Aorta (tissue), 5 donors: Measurements from ENCODE around the gene ZBTB7C. TPM values are rescaled to one million over a fixed set of nuclear protein-coding genes. Genes with fewer than 3 reads are reported as not detected.
A peak's percentile ranks its signal among the peaks of the same experiment; 100 is the strongest.

ENCODE experiments used
- ATAC-seq: fragments of 200-7000 bp; cut with Tn5 transposase; one replicate; pipeline ENCODE4 v1.9.1; 2022; ENCODE audit warnings: moderate library complexity; ENCODE audit not compliant: low FRiP score
- DNase-seq, 2 donors: peaks; one replicate each; pipeline ENCODE4 v3.0.0-alpha.2; 2020
- H3K27ac ChIP-seq, 2 donors: one replicate each; pipeline ENCODE4 v1.5.1; 2013; ENCODE audit warnings: low read length in 2 of 2, mild to moderate bottlenecking in 2 of 2, moderate library complexity in 2 of 2, control low read depth in 1 of 2, inconsistent platforms in 1 of 2, low read depth in 1 of 2
- H3K27me3 ChIP-seq, 2 donors: one replicate each; pipeline ENCODE4 v1.6.1; 2013; ENCODE audit warnings: control low read depth in 1 of 2, low read length in 1 of 2, mild to moderate bottlenecking in 1 of 2, moderate library complexity in 1 of 2; ENCODE audit not compliant: insufficient read depth in 2 of 2, control insufficient read depth in 1 of 2
- H3K36me3 ChIP-seq, 2 donors: one replicate each; pipeline ENCODE4 v1.6.1; 2013; ENCODE audit warnings: control low read depth in 1 of 2, low read length in 1 of 2, mild to moderate bottlenecking in 1 of 2; ENCODE audit not compliant: insufficient read depth in 2 of 2, control insufficient read depth in 1 of 2
- H3K4me1 ChIP-seq, 2 donors: one replicate each; pipeline ENCODE4 v1.6.1; 2013; ENCODE audit warnings: low read length in 2 of 2, control low read depth in 1 of 2, mild to moderate bottlenecking in 1 of 2, moderate library complexity in 1 of 2; ENCODE audit not compliant: insufficient read depth in 2 of 2, control insufficient read depth in 1 of 2
- H3K4me3 ChIP-seq, 2 donors: one replicate each; pipeline ENCODE4 v1.5.1; 2013; ENCODE audit warnings: low read length in 2 of 2, control low read depth in 1 of 2, mild to moderate bottlenecking in 1 of 2
- H3K9me3 ChIP-seq: one replicate; pipeline ENCODE4 v1.6.1; 2013; ENCODE audit warnings: mild to moderate bottlenecking, low read length; ENCODE audit not compliant: control insufficient read depth
- WGBS, 2 donors: extraction: QIAGEN DNeasy Blood & Tissue Kit; methylation state at CpG; one replicate each; pipeline ENCODE4 v1.1.7; 2013; 5-methylcytosine and 5-hydroxymethylcytosine counted together
- intact Hi-C, 2 donors: fragments of 100-400 bp; cut with DNase I; formaldehyde crosslinking; loops; one replicate each; pipeline versions ENCODE4 v1.14.2 to v1.15.0; 2022
- polyA plus RNA-seq, 2 donors: library from polyadenylated mRNA; stranded (reverse); fragments of 200-250 nt; gene quantifications; one replicate each; pipeline ENCODE4 v1.2.3, GENCODE V29; 2013
- total RNA-seq, 2 donors: library from RNA; stranded (reverse); fragmentation: NEBNext Ultra II Directional; extraction: Animal tissue kit (Norgen Biotek cat#: 25700); gene quantifications; one replicate each; pipeline ENCODE4 v1.2.1, GENCODE V29; 2021
- donor health status: healthy with polysubstance abuse.
- donor health status: Bipolar disorder and iron deficiency.
- donor health status: DM: no; HTN: no; CAD: no.
- donor health status: DM: no; HTN: no; CAD: no.
- donor health status: DM: yes; HTN: yes; CAD: no.

Gene ZBTB7C
- total and polyA plus RNA-seq, 4 donors = 0.69 to 22.4 (median 10.0) TPM

- no peaks in the 10 kb centered on the region for H3K4me1 ChIP-seq
- WGBS, 2 donors = 85 to 94% methylated on average over 4 of the region's 4 CpGs
- no peak overlapping the region for H3K27ac ChIP-seq
- intact Hi-C loops = no loop called here
- H3K9me3 ChIP-seq = no peaks in the 10 kb centered on the region
- no peaks in the 10 kb centered on the region for H3K27me3 ChIP-seq
- H3K4me3 ChIP-seq = no peak overlapping the region
- no peaks in the 10 kb centered on the region for H3K36me3 ChIP-seq
- DNase-seq = peak in 1 of 2 donors; percentile 46
- ATAC-seq = no peak
These were observed 348.8 kb downstream of the ZBTB7C start for GRCh38 chr18:48060346-48060745.

GRCh38 chr18:48059455-48060010 is 349.6 kb downstream of the ZBTB7C start:
- intact Hi-C loops = no loop called here
- no peak overlapping the region for H3K27ac ChIP-seq

GRCh38 chr18:48058486-48058885 is 350.7 kb downstream of the ZBTB7C start:
- Histone ChIP-seq H3K4me1 (no peaks in the 10 kb centered on the region), H3K9me3 (no peaks in the 10 kb centered on the region), H3K36me3 (no peaks in the 10 kb centered on the region), H3K4me3 (no peak overlapping the region), H3K27ac (no peak overlapping the region), H3K27me3 (no peaks in the 10 kb centered on the region)
- WGBS, 2 donors = 90% methylated on average over 6 of the region's 6 CpGs
- intact Hi-C loops = no loop called here
- ATAC-seq = no peak
- peak in 1 of 2 donors; percentile 60 for DNase-seq

More at GRCh38 chr18:48059455-48060010, 349.6 kb downstream of the ZBTB7C start:
- no peaks in the 10 kb centered on the region for H3K4me1 ChIP-seq
- no peaks in the 10 kb centered on the region for H3K27me3 ChIP-seq
- no peaks in the 10 kb centered on the region for H3K9me3 ChIP-seq
- ATAC-seq (no peak), DNase-seq (peak in 1 of 2 donors; percentile 56)
- H3K36me3 ChIP-seq = no peaks in the 10 kb centered on the region
- WGBS, 2 donors = 65 to 71% methylated on average over 5 of the region's 5 CpGs
- no peak overlapping the region for H3K4me3 ChIP-seq

- H3K4me3 ChIP-seq = no peak overlapping the region
- DNase-seq (no peak), ATAC-seq (no peak)
- intact Hi-C loops = no loop called here
- no peaks in the 10 kb centered on the region for H3K36me3 ChIP-seq
- H3K27ac ChIP-seq = no peak overlapping the region
- H3K27me3 ChIP-seq = no peaks in the 10 kb centered on the region
- no peaks in the 10 kb centered on the region for H3K4me1 ChIP-seq
- H3K9me3 ChIP-seq = no peaks in the 10 kb centered on the region
These were observed 352.2 kb downstream of the ZBTB7C start for GRCh38 chr18:48057018-48057417.

- ATAC-seq (no peak), DNase-seq (peak in 1 of 2 donors; percentile 5)
- intact Hi-C loops = no loop called here
- WGBS, 2 donors = 85 to 87% methylated on average over 5 to 6 of the region's 6 CpGs
- H3K4me1 ChIP-seq = no peaks in the 10 kb centered on the region
- no peak overlapping the region for H3K4me3 ChIP-seq
- no peaks in the 10 kb centered on the region for H3K36me3 ChIP-seq
- no peak overlapping the region for H3K27ac ChIP-seq
- H3K9me3 ChIP-seq = no peaks in the 10 kb centered on the region
- no peaks in the 10 kb centered on the region for H3K27me3 ChIP-seq
These were observed 353.8 kb downstream of the ZBTB7C start for GRCh38 chr18:48055351-48055750.

GRCh38 chr18:48053881-48054816 is 355.0 kb downstream of the ZBTB7C start:
- no peaks in the 10 kb centered on the region for H3K27me3 ChIP-seq
- H3K4me1 ChIP-seq = no peaks in the 10 kb centered on the region
- intact Hi-C loops = no loop called here
- 85 to 88% methylated on average over 24 of the region's 24 CpGs for WGBS, 2 donors
- DNase-seq (peak in 1 of 2 donors; percentile 59), ATAC-seq (no peak)
- H3K27ac ChIP-seq = no peak overlapping the region
- H3K9me3 ChIP-seq = no peaks in the 10 kb centered on the region
- H3K36me3 ChIP-seq = no peaks in the 10 kb centered on the region
- no peak overlapping the region for H3K4me3 ChIP-seq

- no peaks in the 10 kb centered on the region for H3K27me3 ChIP-seq
- no peaks in the 10 kb centered on the region for H3K36me3 ChIP-seq
- 79 to 83% methylated on average over 7 of the region's 7 CpGs for WGBS, 2 donors
- H3K27ac ChIP-seq = no peak overlapping the region
- no peak overlapping the region for H3K4me3 ChIP-seq
- DNase-seq (no peak), ATAC-seq (no peak)
- H3K4me1 ChIP-seq = no peaks in the 10 kb centered on the region
- intact Hi-C loops = no loop called here
- H3K9me3 ChIP-seq = no peaks in the 10 kb centered on the region
These were observed 356.3 kb downstream of the ZBTB7C start for GRCh38 chr18:48052842-48053241.

- DNase-seq (peak in 1 of 2 donors; percentile 20), ATAC-seq (no peak)
- Histone ChIP-seq H3K27ac (no peak overlapping the region), H3K4me1 (peaks cover 0 to 3% of the 10 kb centered on the region in 2 donors), H3K9me3 (no peaks in the 10 kb centered on the region), H3K36me3 (no peaks in the 10 kb centered on the region), H3K4me3 (no peak overlapping the region), H3K27me3 (no peaks in the 10 kb centered on the region)
- intact Hi-C loops = no loop called here
- 93 to 95% methylated on average over 8 of the region's 8 CpGs for WGBS, 2 donors
These were observed 357.0 kb downstream of the ZBTB7C start for GRCh38 chr18:48051945-48052840.
